Measurements from ENCODE around the gene TBC1D22B.

TBC1D22B gene, protein sequence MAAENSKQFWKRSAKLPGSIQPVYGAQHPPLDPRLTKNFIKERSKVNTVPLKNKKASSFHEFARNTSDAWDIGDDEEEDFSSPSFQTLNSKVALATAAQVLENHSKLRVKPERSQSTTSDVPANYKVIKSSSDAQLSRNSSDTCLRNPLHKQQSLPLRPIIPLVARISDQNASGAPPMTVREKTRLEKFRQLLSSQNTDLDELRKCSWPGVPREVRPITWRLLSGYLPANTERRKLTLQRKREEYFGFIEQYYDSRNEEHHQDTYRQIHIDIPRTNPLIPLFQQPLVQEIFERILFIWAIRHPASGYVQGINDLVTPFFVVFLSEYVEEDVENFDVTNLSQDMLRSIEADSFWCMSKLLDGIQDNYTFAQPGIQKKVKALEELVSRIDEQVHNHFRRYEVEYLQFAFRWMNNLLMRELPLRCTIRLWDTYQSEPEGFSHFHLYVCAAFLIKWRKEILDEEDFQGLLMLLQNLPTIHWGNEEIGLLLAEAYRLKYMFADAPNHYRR

DNA sequence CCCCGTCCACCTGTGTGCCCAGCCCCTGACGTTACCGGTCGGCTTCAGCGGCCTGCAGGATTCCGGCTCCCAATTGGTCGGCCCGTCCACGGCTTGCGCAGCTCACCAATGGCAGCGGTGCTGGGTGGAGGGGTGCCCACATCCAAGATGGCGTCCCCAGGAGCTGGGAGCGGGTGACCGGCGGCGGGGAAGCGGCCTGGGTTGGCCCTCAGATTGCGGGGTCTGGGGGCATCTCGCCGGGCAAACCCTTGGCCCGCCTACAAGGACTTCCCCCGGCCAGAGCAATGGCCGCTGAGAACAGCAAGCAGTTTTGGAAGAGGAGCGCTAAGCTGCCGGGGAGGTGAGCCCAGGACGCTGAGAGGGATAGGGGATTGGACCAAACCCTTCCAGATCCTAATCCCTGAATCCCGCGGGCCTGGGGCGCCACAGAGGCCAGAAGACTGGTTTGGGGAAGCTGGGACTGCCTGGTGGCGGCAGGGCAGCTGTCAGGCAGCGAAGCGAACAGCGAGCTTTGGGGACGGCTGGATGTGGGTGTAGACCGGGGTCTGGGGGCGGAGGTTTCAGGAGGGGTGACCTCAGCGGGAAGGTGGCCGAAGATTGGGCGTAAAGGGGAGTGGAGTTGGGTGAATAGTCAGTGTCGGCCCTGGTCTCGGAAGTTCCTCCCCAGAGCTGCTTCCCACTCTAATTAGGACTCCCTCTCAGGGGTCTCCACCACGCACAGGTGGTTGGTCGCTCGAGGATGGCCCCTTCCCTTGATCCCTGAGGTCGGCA lies at the start of gene TBC1D22B, which contains the start of gene TMEM217:
Gene TBC1D22B, plus strand, starts transcription at position 139 of the 771 bp plus-strand sequence. Its CDS starts 146 bp downstream, at position 285.
Gene TMEM217, minus strand, starts transcription at position 511 of the 771 bp plus-strand sequence. CDS start 39,114 bp downstream, outside the sequence.
- peak; percentile 88 for FAIRE-seq

DNA sequence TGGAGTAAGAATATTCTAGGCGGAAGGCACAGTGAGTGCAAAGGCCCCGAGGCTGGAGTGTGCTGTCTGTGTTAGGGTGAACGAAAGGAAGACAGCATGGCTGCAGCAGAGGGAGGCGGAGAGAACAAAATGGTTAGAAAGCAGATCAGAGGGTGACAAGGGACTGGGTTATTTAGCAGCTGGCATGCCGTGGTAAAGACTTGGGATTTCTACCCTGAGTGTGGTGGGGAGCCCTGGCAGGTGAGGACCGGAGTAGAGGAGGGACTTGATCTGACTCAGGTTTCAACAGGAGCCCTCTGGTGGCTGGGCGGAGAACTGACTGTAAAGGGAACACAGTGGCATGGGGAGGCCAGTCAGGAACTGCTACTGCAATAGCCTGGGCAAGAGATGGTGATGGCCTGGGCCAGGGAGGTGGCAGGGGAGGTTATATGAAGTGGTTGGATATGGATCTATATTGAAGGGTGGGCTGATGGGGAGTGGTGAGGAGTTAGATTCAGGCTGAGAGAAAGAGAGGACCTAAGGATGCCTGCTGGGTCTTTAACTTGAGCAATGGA lies 49.6 kb upstream of the TBC1D22B start:
- FAIRE-seq, result no peak

DNA sequence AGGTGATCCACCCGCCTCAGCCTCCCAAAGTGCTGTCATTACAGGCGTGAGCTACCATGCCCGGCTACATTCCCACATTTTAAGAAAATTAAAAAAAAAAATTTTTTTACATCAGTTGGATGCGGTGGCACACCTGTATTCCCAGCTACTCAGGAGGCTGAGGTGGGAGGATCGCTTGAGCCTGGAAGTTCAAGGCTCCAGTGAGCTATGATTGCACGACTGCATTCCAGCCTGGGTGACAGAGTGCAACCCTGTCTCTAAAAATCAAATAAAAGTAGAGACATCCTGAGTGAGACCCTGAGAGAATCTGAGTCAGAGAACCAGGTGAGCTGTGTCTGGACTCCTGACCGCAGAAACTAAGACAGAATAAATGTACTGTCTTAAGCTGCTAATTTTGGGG lies 48.8 kb upstream of the TBC1D22B start:
- no peak for FAIRE-seq

DNA sequence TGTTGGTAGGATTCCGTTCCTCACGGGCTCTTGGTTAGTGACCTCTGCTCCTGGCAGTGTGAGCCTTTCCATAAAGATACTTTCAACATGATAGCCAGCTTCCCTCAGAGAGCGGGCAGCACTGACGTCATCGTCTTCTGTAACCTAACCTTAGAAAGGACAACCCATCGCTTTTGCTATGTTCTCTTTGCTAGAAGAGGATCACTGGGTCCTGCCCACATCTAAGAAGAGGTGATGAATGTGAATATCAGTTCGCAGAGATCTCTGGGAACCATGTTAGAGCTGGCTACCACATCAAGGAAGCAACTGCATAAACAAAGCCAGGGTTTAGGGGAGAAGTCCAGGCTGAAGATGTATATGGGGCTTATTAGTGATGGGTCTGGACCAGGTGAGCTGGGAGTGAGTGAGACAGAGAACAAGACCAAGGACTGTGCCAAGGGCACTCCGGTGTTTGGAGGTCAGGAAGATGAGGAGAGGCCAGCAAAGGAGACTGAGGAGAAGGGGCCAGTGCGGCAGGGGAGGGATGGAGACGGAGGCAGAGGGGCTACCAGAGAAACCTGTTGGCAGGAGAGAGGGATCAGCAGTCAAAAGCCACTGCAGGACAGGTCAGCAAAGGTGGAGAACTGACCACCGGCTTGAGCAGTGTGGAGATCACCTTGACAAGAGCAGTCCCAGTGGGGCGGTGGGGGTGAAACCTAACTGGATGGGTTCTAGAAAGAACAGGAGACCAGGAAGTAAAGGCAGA lies 47.9 kb upstream of the TBC1D22B start:
- no peak for FAIRE-seq

DNA sequence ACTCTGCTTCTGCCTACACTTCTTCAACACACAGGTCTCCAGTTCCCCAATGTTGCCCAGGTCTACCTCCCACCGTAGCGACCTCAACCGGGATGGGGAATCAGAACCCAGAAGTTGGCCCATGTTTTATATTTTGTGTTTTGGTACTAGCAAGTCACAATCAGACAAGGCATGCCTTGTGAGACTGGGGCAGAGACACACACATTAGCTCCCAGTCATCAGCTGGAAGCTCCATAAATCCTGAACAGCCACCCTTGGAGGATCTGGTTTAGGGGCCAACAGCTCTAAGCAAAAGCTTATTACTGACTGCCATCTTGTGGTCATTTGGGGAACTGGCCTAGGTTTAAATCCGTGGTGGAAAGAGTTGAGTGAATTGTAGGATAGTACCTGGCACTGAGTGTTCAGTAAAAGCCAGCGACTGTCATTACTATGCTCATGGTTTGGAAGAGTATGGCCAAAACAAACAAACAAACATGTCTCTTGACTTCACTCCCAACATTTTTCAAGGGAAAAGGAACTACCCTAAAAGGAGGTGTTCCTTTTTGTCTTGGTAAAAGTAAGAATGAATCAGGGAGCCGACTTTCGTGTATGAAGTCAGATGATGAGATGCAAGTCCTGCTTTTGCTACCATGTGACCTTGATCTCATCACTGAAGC lies 47.1 kb upstream of the TBC1D22B start:
- peak; percentile 71 for FAIRE-seq

DNA sequence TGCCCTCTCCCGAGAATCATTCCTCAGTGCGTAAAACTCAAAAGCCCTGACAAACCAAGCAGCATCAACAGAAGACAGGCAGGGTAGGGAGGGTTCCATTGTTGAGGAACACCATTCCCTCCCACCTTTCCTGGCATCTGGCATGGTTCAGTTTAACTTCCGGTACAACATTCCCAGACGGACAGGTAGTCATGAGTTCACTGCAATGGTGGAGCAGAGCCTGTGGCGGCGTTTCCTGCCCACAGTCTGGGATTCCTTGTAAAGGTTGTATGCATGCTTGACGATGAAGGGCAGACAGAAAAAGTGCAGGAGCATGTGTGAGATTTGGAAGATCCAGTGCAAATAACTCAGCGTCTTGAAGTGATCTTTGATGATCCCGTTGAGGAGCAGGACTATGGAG lies 45.3 kb upstream of the TBC1D22B start:
- no peak for FAIRE-seq

DNA sequence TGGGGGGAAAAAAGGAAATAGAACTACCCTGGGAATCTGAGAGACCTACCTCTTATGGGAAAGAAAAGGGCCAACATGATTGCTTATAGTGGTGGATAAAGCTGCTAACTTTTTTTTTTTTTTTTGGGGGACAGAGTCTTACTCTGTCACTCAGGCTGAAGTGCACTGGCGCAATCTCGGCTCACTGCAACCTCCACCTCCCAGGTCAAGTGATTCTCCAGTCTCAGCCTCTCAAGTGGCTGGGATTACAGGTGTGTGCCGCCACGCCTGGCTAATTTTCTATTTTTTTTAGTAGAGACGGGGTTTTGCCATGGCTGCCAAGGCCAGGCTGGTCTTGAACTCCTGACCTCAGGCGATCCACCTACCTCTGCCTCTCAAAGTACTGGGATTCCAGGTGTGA lies 39.5 kb upstream of the TBC1D22B start:
- no peak for FAIRE-seq

DNA sequence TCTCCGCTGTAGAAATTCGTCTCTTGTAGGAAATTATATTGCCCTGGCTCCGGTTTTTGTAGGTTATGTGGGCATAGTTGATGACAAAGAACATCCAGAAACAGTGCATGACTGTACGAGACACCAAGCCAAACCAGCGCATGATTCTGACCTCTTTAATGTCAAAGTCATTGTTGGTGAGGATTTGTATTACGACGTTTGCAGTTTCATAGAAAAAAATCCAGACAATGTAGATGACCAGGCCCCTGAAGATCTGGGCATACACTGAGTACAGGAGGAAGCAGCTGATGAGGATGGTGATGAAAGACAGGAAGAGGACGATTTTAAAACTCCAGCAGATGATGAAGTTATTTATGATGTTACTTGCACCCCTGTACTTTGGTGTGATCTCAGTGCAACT lies 39.1 kb upstream of the TBC1D22B start:
- FAIRE-seq, result no peak

DNA sequence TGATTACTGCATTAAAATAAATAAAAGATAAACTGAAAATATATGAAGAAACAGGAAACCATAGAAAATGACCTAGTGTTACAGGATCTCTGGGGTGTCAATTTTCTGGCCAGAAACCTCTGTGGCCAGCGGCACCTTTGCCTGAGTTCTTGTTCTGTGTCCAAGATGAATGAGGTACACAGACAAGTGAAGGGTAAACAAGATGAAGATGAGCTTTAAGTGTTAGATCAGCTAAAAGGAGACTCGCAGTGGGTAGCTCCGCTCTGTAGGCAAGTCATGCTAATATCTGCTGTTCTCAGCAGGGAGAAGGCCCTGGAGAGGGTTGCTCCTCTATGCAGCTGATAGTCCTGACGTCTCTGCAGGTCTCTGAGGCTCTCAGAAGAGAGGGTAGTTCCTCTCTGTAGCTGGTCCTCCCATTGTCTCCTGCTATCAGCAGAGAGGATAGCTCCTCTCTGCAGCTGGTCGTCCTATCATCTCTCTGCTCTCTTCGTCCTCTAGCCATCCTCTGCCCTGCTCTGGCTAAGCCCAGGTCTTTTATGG lies 35.9 kb upstream of the TBC1D22B start:
- FAIRE-seq, result no peak

DNA sequence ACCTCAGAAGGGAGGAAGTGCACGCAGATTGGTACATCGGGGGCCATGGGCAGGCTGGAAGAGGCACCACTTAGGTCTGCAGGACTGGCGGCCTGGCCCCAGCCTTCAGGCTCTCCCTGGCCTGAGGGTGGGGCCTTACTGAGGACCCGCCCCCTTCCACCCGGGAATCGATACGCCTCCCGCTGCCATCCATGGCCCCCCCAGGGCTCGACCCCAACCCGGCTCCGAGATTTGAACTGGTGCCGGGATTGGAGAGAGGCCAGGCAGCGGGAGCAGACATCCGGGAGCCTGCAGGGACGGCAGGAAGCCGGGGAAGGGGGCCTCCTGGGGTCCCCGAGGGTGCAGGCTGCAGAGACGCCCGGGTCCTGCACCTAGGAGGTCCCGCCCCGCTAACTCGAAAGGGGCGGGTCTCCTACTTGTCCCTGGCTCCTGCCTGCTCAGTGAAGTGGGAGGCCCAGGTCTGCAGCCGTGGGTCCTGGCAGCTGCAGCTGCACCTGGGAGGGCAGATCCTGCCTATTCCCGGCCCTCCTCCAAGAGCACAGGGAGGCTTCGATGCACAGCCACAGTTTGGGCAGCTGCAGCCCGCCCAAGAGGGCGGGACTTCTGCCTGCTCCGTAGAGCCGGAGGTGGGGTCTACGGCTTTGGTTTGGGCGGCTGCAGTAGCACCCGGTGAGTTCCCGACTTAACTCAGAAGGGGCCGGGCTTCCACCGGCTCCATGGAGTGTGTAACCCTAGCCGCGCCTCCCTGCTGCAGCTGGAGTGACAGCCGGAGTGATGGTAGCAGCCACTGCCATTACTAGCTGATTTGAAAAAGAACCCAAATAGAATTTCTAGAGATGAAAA lies 35.2 kb upstream of the TBC1D22B start:
- FAIRE-seq, result peak; percentile 55

DNA sequence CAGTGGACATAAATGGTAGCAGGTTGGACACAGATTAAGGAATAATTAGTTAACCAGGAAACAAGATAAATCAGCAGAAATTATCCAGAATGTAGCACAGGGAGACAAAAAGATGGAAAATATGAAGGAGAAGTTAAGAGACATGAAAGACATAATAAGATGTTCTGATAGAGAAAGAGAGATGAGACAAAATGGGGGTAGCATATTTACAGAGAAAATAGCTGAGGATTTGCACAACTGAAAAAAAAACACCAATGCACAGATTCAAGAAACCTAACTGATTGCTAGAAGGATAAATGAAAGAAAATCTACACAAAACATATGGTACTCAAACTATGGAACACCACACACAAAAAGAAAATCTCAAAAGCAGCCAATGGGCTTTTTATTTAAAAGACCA lies 34.6 kb upstream of the TBC1D22B start:
- FAIRE-seq, result no peak

DNA sequence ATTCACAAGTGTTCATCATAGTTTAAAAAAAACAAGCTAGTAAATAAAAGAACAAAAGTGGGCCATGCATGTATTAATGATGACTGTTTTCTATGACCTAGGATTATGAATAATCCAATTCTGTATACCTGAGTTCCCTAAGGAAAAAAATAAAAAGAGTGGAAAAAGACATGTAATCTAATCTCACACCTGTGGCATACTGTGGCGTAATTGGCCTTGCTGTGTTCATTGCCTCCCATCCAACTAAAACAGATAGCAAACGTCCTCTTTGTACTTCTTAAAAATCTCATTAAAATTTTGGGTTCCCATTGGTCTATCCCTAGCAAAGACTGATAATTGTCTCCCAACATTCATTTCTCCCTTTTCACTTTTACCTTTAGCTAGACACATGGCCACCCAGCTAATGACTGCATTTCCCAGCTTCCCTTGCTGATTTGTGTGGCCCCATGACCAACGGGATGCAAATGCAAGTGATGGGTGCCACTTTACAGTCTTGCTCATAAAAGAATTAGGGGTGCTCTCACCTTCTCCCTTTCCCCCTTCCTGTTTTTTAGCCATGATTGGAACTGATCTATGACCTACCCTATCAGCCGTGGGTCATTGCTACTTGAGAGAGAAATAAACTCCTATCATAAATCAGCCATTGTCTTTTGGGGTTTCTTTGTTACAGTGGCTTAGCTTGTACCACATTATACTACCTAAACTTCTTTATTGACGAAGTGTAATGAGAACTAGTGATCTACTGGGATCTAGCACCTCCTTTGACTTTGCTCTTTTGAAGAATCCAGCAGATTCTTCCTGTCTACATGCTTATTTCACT lies 32.0 kb upstream of the TBC1D22B start:
- no peak for FAIRE-seq

DNA sequence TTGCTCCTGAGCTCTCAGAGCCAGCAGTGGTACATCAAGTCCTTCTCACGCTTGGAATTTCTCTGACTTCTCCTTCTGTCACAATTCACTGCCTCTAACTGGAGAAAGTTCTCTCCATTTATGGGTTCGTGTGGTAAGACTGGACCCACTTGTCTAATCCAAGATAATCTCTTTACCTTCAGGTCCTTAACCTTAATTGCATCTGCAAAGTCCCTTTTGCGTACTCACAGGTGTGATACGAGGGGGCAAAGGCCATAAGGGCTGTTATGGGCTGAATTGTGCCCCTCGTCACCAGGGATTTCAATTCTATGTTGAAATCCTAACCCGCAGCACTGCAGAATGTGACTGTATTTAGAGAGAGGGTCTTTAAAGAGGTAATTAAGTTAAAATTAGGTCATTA lies 27.5 kb upstream of the TBC1D22B start:
- no peak for FAIRE-seq

DNA sequence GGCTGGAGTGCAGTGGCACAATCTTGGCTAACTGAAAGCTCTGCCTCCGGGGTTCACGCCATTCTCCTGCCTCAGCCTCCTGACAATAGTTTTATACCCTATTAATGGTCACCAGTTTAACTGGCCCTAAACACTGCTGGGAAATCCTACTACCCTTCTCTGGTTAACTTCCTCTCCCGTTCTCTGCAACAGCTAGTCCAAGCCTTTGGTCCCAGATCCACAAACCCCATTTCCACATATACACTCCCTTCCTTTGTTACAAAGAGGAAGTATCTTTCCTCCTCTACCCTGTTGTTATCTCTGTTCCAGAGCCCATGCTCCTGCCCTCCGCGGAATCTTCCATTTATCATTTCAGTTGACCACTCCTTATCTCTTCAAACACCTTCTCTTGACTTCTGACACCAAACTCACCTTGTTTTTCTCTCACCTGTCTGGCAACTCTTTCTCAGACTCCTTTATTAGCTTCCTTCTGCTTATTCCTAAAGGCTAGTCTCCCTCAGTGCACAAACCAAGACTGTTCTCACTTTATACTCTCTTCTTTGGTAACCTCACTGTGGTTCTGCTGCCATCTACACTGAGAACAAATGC lies 25.0 kb upstream of the TBC1D22B start:
- no peak for FAIRE-seq

DNA sequence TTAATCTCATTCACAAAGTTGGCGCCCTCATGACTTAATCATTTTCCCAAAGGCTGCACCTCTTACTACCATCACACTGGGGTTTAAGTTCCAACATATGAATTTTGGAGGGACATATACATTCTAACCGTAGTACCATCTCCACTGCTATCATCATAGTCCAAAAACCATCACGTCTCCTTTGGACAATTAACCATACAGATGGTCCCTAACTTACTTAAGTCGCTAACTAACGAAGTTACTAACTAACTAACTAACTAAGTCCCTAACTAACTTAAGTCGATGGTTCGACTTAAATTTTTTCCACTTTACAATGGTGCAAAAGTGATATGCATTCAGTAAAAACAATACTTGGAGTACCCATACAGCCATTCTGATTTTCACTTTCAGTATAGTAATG lies 24.0 kb upstream of the TBC1D22B start:
- no peak for FAIRE-seq

DNA sequence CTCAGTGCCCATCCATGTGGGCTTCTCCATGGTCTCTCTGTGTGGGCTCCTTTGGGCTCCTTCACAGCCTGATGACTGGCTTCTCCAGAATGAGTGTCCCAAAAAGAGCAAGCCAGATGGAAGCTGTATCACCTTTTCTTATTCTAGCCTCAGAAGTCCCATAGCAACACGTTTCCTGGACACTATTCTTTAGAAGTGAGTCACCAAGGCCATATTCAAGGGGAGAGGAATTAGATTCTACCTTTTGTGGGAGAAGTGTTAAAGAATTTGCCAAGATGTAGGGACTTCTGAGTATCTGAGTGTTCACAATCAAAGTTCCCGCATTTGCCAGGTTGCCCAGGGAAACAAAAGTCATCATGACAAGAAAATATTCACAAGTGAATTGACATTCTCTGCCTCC lies 20.7 kb upstream of the TBC1D22B start:
- FAIRE-seq, result no peak

DNA sequence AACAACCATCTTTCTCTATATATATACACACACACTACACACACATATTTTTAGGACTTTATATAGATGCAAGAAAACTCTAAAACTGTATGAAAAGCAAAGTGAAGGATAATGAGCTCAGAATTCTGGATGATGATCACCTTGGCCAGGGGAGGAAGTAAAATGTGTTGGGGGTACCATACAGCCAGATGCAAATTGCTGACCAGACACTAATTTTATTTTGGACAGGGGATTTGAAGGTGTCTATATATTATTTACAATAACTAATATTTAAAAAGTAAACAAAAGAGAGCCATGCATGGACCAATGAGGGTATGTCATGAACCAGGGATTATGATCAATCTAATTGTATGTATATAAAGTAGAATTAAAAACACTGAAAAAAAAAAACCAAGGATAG lies 19.8 kb upstream of the TBC1D22B start:
- no peak for FAIRE-seq

DNA sequence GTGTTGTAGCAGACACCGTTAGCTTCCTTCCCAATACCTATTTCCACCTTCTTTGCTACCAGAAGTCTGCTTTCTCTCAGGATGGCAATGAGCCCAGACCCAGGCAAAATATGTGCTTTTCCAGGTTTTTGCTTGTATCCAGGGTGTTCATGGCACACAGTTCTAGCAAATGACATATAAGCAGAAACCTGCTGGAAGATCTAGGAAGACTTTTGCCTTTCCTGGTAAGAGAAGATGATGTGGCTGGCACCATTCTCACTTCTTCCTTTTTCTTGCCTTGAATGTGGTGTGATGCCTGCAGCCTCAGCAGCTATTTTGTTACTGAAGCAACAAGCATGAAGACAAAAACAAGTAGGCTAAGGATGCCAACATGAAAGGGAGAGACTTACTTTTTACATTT lies 19.2 kb upstream of the TBC1D22B start:
- FAIRE-seq, result no peak

DNA sequence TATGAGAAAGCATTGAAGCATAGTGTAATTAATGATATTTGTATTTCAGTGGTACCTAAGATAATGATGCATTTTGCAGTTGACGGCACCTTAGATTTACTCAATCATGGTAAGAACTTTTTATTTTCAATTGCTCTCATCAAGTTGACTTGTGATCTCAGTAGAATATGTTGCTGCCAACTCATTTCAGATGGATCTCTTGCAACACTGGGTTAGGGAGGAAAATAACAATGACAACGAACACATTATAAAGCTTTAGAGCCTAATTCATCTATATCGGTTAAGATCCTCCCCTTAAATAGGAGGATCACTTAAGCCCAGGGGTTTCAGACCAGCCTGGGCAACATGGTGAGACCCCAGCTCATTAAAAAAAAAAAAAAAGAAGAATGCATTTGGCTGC lies 18.0 kb upstream of the TBC1D22B start:
- no peak for FAIRE-seq

Data from TTC549 (cell line).